NK-92 (cell line): ENCODE data around the gene KRT85.

Experiments
- DNase-seq: peaks from one replicate; lab custom pipeline; 2025; ENCODE audit not compliant: unreplicated experiment; lab: John Stamatoyannopoulos, UW

Gene KRT85

GRCh38 chr12:52395761-52396434 lies 28.6 kb upstream of the KRT85 start:
- no peak for DNase-seq

GRCh38 chr12:52394836-52395405 lies 27.6 kb upstream of the KRT85 start:
- no peak for DNase-seq

- no peak for DNase-seq
Observed at GRCh38 chr12:52392465-52393007, 25.3 kb upstream of the KRT85 start.

DNA sequence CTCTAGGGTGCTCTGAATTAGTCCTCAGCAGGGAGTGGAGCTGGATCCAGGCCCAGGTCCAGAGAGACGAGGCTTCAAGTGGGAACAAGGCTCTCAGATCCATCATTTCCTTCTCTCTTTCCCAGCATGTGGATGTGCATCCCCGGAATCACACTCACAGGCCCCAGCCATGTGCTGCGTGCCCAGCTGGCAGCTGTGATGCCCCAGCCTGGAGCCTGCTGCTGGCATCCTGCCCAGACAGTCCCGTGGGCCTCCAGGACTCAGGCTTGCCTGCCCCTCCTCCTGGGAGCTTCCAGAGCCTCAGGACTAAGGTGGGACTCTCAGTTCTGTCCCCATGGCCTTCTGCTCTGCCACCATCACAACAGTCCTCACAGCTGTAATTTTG lies 24.3 kb upstream of the KRT85 start:
- no peak for DNase-seq

GRCh38 chr12:52390739-52391617 lies 23.7 kb upstream of the KRT85 start:
- no peak for DNase-seq

GRCh38 chr12:52389313-52390207 lies 22.3 kb upstream of the KRT85 start:
- no peak for DNase-seq

- no peak for DNase-seq
Observed at GRCh38 chr12:52387859-52388258, 20.6 kb upstream of the KRT85 start.

- no peak for DNase-seq
Observed at GRCh38 chr12:52385226-52385702, 18.0 kb upstream of the KRT85 start, which contains the start of gene KRT84. TSS of gene KRT84 (minus strand) at chr12:52385652. CDS start at chr12:52385585, 67 bp downstream.

DNA sequence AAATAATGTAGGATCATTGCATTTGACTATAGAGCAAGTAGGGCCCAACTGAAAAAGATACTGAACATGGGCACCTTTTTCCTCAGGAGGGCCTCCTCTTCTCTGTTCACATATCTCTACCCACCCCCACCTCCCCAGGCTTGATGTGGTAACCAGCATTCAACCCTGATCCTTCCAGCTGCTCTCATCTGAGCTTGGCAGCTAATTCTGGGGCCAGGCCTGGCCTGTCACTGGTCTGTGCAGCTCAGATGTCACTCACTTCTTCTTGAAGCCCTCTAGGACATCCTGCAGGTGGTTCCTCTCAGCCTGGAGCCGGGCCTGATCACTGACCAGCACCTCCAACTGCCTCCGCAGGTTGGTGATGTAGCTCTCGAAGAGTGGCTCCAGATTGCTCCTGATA lies 16.1 kb upstream of the KRT85 start:
- no peak for DNase-seq

- DNase-seq, result no peak
Observed at GRCh38 chr12:52382854-52383253, 15.6 kb upstream of the KRT85 start.

DNA sequence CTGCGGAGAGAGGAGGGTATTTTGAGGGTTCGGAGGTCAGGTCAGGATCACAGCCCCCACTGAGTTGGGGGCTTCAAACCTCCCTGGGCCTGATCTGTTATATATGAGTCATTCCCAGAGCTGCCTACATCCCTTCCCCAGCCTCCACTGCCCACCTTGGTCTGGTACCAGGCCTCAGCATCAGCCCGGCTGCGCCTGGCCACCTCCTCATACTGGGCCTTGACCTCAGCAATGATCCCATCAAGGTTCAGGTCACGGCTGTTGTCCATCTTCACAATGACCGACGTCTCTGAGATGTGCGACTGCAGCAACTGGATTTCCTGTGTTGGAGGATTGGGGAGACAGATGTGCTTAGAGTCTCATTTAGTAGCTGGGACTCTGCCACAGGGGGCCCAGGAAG lies 13.9 kb upstream of the KRT85 start:
- no peak for DNase-seq

DNA sequence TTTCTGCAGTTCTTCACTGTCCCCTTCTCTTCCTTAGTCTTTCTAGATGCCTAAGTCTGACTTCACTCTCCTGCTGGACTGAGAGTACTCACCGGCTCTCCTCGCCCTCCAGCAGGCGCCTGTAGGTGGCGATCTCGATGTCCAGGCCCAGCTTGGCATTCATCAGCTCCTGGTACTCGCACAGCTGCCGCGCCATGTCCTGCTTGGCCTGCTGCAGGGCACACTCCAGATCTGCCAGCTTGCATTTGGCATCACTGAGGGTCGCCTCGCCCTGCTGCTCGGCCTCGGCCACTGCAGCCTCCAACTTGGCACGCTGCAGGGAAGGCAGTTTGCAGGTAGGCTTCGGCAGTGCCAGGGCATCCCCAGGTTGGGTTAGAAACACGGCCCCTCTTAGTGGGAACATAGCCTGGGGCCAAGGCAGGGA lies 13.0 kb upstream of the KRT85 start:
- DNase-seq, result no peak

- no peak for DNase-seq
Observed at GRCh38 chr12:52379536-52379935, 12.3 kb upstream of the KRT85 start.

GRCh38 chr12:52378091-52378490 lies 10.8 kb upstream of the KRT85 start:
- no peak for DNase-seq

GRCh38 chr12:52377266-52377665 lies 10.0 kb upstream of the KRT85 start:
- no peak for DNase-seq

DNA sequence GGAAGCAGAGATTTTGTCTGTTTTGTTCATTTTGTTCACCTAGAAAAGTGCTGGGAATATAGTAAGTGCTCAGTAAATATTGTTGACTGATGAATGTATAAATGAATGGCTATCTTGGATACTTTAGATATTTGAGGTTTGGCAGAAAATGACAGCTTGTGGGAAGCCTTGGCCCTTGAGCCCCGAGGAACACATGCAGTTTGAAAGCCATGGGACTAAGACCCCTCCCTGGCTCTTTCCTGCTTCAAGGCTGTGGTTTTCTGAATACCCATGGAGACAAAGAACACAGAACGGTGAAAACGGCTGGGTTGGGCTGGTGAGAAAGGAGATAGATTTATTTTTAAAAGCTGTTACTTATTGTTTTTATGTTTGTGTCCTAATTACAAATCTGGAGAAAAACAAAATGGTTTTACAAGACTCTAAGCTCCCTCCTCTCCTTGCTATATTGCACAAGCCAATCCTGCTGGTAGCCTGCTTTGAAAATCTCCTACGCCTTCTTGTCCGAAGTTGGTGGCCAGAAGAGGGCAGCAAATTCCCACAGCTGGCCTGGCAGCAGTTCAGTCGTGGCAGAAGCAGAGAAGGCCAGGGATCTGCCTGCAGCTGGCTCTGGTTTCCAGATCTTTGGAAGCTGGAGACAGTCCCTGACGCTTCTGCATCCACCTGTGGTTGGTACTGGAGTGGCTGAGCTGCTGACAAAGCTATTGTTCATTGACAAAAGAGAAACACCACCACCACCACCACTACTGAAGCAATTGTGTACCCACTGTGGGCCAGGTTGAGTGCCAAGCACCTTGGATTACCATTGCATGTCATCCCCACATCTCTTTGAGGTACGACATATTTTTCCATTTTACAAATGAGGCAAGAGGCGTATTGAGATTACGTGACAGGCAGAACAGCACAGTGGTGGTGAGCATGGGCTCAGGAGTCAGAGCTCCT lies 5.2 kb upstream of the KRT85 start:
- no peak for DNase-seq

- DNase-seq, result no peak
Observed at GRCh38 chr12:52371716-52372115, 4.4 kb upstream of the KRT85 start.

DNA sequence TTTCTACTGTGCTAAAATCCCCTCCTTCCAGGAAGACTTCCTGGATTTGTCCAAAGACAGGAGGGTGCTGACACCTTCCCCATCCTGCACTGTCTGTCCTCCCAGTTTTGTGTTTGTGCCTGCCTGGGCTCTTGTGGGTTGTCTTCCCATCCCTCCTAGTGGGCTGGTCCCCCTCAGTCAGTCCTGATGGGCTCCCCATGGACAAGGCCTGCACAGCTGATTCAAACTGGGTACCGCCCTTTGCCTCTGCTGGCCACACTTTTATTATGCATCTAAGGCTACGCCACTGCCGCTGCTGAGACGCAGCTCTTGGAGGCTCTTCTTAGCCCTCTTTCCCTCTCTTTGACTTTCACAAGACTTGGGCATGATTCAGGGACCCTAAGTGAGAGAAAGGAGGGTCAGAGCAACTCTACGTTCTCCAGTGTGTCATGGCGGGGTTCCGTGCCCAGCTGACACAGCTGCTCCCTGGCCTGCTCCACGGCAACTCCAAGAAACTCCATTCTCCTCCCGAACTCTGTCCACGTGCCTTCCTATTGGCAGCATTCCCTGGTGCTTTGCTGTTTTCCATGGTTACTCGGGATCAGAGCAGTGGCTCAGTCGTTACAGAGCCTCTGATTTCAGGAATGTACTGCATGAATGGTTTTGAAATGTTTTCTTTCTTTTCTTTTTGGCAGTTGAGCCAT lies 3.8 kb upstream of the KRT85 start:
- DNase-seq, result no peak

DNA sequence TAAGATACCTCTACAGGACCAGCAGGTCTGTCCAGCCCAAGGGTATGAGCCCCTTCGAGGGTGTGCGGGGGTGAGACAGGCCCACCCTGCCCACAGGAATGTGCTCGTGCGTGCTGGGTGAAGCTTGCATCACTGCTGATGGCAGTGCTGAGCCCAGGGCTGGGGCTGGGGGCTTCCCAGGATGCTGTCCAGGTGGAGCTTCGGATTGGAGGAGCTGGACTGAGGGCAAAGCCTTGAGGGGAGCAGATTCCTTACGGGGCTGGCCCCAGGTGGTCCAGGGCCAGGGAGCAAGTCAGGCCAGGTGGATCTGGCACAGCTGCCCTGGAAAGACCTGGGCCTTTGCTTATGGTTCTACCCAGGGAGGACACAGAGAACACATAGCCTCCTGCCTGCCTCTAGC lies 2.5 kb upstream of the KRT85 start:
- no peak for DNase-seq
